ENCODE data around the gene FADS1. TPM values are rescaled to one million over a fixed set of nuclear protein-coding genes. Genes with fewer than 3 reads are reported as not detected.

The FADS1 gene
- total RNA-seq, 1 donor from 2014 or later = 155 TPM

DNA sequence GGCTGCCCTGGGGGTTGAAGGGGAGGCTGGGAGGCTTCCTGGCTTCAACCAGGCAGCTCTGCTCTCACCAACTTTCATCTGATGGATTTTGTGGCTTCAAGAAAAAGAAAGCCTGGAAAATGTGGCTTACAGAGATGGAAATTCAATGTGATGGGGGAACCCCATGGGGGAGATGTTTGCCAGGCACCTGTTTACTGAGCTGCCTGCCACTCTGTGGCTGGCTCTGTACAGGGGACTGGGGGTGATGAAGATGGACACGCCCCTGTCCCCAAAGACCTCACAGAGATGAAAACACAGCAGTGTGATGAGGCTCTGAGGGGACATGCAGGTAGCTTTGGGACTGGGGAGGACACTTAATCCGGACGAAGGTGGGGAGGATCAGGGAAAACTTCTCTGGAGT lies 34.5 kb downstream of the FADS1 start:
- Mint-ChIP-seq H3K4me3 (ENCODE audit: unreplicated experiment) (no peak overlapping the region), H3K4me1 (ENCODE audit: low read depth, unreplicated experiment) (peaks cover 3% of the 10 kb centered on the region), H3K9me3 (ENCODE audit: unreplicated experiment) (peaks cover 3% of the 10 kb centered on the region), H3K36me3 (ENCODE audit: unreplicated experiment) (peaks cover 7% of the 10 kb centered on the region), H3K27me3 (ENCODE audit: unreplicated experiment) (peaks cover 2% of the 10 kb centered on the region), H3K27ac (ENCODE audit: unreplicated experiment) (no peak overlapping the region)
- TF ChIP-seq, protein P1, sequence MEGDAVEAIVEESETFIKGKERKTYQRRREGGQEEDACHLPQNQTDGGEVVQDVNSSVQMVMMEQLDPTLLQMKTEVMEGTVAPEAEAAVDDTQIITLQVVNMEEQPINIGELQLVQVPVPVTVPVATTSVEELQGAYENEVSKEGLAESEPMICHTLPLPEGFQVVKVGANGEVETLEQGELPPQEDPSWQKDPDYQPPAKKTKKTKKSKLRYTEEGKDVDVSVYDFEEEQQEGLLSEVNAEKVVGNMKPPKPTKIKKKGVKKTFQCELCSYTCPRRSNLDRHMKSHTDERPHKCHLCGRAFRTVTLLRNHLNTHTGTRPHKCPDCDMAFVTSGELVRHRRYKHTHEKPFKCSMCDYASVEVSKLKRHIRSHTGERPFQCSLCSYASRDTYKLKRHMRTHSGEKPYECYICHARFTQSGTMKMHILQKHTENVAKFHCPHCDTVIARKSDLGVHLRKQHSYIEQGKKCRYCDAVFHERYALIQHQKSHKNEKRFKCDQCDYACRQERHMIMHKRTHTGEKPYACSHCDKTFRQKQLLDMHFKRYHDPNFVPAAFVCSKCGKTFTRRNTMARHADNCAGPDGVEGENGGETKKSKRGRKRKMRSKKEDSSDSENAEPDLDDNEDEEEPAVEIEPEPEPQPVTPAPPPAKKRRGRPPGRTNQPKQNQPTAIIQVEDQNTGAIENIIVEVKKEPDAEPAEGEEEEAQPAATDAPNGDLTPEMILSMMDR (IDR thresholded peaks at IDR 0.05; ENCODE audit: partially characterized antibody, unreplicated experiment) = no peak
- DNase-seq = no peak

DNA sequence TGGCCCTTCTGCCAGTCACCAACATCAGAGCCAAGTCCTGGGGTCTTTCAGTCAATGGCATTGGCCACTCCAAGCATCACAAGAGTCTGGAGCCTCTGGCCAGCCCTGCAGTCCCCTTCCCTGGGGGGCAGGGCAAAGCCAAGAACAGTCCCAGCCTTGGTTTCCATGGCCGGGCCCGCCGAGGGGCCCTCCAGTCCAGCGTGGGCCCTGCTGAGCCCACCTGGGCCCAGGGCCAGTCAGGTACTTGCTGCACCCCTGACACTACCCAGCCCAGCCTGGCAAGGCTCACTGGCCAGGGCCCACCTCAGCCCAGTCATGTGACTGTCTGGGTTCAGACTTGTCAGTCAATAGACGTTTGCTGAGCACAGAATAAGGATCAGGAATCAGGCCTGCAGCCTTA lies 35.2 kb downstream of the FADS1 start:
- no peak for DNase-seq
- Mint-ChIP-seq H3K9me3 (ENCODE audit: unreplicated experiment) (peaks cover 3% of the 10 kb centered on the region), H3K27me3 (ENCODE audit: unreplicated experiment) (peaks cover 2% of the 10 kb centered on the region), H3K27ac (ENCODE audit: unreplicated experiment) (no peak overlapping the region), H3K4me3 (ENCODE audit: unreplicated experiment) (no peak overlapping the region), H3K4me1 (ENCODE audit: low read depth, unreplicated experiment) (peaks cover 3% of the 10 kb centered on the region), H3K36me3 (ENCODE audit: unreplicated experiment) (peaks cover 7% of the 10 kb centered on the region)
- TF ChIP-seq, protein P1 (IDR thresholded peaks at IDR 0.05; ENCODE audit: partially characterized antibody, unreplicated experiment) = no peak

DNA sequence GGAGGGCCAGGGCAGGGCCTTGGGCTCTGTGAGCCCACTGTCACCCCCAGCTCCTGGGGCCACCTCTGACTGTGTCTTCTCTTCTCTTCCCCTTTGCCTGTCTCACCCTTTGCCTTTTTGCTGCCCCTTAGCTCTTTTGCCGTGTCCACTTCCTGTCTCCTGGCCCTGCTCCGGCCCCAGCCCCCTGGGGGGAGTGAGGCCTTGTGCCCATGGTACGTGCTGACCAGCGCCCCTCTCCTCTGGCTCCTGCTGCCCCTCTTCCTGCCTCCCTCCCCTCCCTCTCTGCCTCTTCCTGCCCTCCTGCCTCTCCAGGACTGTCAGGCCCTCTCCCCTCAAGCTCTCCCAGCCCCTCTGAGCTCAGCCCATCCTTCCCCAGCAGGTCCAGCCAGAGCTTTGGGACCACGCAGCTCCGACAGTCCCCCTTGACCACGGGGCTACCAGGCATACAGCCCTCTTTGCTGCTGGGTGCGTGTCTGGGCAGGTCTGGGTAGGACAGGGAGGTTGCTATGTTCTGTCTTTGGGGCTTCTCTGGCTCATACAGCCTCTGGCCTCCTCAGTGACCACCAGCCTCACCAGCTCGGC lies 36.1 kb downstream of the FADS1 start:
- H3K9me3 Mint-ChIP-seq (ENCODE audit: unreplicated experiment) = peaks cover 3% of the 10 kb centered on the region
- no peak overlapping the region for H3K27ac Mint-ChIP-seq (ENCODE audit: unreplicated experiment)
- peaks cover 2% of the 10 kb centered on the region for H3K27me3 Mint-ChIP-seq (ENCODE audit: unreplicated experiment)
- TF ChIP-seq, protein P1 (IDR thresholded peaks at IDR 0.05; ENCODE audit: partially characterized antibody, unreplicated experiment) = no peak
- no peak for DNase-seq
- H3K4me1 Mint-ChIP-seq (ENCODE audit: low read depth, unreplicated experiment) = peaks cover 3% of the 10 kb centered on the region
- H3K36me3 Mint-ChIP-seq (ENCODE audit: unreplicated experiment) = peaks cover 7% of the 10 kb centered on the region
- no peak overlapping the region for H3K4me3 Mint-ChIP-seq (ENCODE audit: unreplicated experiment)

DNA sequence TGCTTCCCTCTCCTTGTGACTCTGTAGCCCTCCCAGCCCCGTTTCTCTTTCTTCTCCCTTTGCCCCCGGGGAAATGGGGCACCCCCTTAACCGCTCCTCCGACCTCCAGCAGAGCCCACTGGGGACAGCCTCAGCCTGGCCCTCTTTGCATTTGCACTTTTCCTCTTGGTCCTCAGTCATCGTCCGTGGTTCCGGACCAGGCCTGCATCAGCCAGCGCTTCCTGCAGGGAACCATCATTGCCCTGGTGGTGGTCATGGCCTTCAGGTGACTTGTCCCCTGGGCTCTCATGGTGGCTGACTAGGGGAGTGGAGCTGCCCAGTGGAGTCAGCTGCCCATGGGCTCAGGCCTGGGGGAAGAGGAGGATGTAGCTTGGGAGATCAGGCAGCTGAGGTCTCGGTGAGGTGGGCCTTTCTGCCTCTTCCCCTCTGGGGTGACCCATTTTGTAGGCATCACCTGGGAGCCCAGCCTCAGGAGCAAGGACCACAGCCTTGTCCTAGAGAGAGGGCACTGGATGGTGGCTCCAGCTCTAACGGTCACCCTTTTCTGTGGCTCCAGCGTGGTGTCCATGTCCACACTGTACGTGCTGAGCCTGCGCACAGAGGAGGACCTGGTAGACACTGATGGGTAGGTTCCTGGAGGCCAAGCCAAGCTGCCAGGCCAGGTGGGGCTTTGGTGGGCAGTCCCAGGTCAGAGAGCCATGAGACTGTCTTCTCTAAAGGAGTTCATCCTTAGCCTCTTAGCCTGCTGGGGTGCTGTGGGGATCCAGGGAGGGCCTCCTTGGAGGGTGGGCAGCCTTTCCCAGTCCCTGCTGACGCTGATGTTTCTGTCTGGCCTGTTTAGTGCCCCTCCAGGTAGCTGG lies 36.9 kb downstream of the FADS1 start:
- Mint-ChIP-seq H3K36me3 (ENCODE audit: unreplicated experiment) (peaks cover 6% of the 10 kb centered on the region), H3K27ac (ENCODE audit: unreplicated experiment) (no peak overlapping the region), H3K9me3 (ENCODE audit: unreplicated experiment) (peaks cover 3% of the 10 kb centered on the region), H3K4me3 (ENCODE audit: unreplicated experiment) (no peak overlapping the region), H3K27me3 (ENCODE audit: unreplicated experiment) (peaks cover 5% of the 10 kb centered on the region), H3K4me1 (ENCODE audit: low read depth, unreplicated experiment) (peaks cover 2% of the 10 kb centered on the region)
- no peak for DNase-seq
- TF ChIP-seq, protein P1 (IDR thresholded peaks at IDR 0.05; ENCODE audit: partially characterized antibody, unreplicated experiment) = no peak

All from glutamatergic neuron (in vitro differentiated cells).